ENCODE measurements around the gene AEBP1.

The AEBP1 gene

GRCh38 chr7:44057849-44058758, 46.0 kb upstream of the AEBP1 start:
- H3K27ac ChIP-seq (replicated peaks): no peak overlapping the region
- no peak overlapping the region for H3K4me3 ChIP-seq (replicated peaks; ENCODE audit: insufficient read depth, low read length)
- TF ChIP-seq SPI1 (IDR thresholded peaks at IDR 0.05; ENCODE audit: borderline replicate concordance, low read depth) (no peak), CTCF (IDR thresholded peaks at IDR 0.05; ENCODE audit: insufficient read depth, low read length) (no peak), REST (IDR thresholded peaks at IDR 0.05; ENCODE audit: insufficient replicate concordance, low read depth) (no peak), GABPA (IDR thresholded peaks at IDR 0.05; ENCODE audit: low read depth) (no peak), POLR2AphosphoS5 (IDR thresholded peaks at IDR 0.05; ENCODE audit: low read depth) (no peak)
- no peaks in the 10 kb centered on the region for H3K27me3 ChIP-seq (ENCODE audit: insufficient read depth, poor library complexity, severe bottlenecking)
- no peak for DNase-seq (ENCODE audit: low read depth in 1 of 2, low spot score in 1 of 2)

GRCh38 chr7:44058759-44059218, 45.4 kb upstream of the AEBP1 start:
- TF ChIP-seq GABPA (IDR thresholded peaks at IDR 0.05; ENCODE audit: low read depth) (no peak), REST (IDR thresholded peaks at IDR 0.05; ENCODE audit: insufficient replicate concordance, low read depth) (no peak), POLR2AphosphoS5 (IDR thresholded peaks at IDR 0.05; ENCODE audit: low read depth) (no peak), SPI1 (IDR thresholded peaks at IDR 0.05; ENCODE audit: borderline replicate concordance, low read depth) (no peak), CTCF (IDR thresholded peaks at IDR 0.05; ENCODE audit: insufficient read depth, low read length) (no peak)
- no peak for DNase-seq (ENCODE audit: low read depth in 1 of 2, low spot score in 1 of 2)
- Histone ChIP-seq H3K4me3 (replicated peaks; ENCODE audit: insufficient read depth, low read length) (no peak overlapping the region), H3K27me3 (ENCODE audit: insufficient read depth, poor library complexity, severe bottlenecking) (no peaks in the 10 kb centered on the region), H3K27ac (replicated peaks) (no peak overlapping the region)

GRCh38 chr7:44059219-44060090, 44.7 kb upstream of the AEBP1 start:
- Histone ChIP-seq H3K27me3 (ENCODE audit: insufficient read depth, poor library complexity, severe bottlenecking) (no peaks in the 10 kb centered on the region), H3K27ac (replicated peaks) (no peak overlapping the region), H3K4me3 (replicated peaks; ENCODE audit: insufficient read depth, low read length) (no peak overlapping the region)
- DNase-seq (ENCODE audit: low read depth in 1 of 2, low spot score in 1 of 2): no peak
- TF ChIP-seq GABPA (IDR thresholded peaks at IDR 0.05; ENCODE audit: low read depth): no peak
- no peak for TF ChIP-seq CTCF (IDR thresholded peaks at IDR 0.05; ENCODE audit: insufficient read depth, low read length)
- no peak for TF ChIP-seq SPI1 (IDR thresholded peaks at IDR 0.05; ENCODE audit: borderline replicate concordance, low read depth)
- no peak for TF ChIP-seq POLR2AphosphoS5 (IDR thresholded peaks at IDR 0.05; ENCODE audit: low read depth)
- TF ChIP-seq REST (IDR thresholded peaks at IDR 0.05; ENCODE audit: insufficient replicate concordance, low read depth): no peak

Measured in HL-60 (cell line).